B cell (primary cell): ENCODE results near the gene PIAS4.

ENCODE experiments used
- EZH2 ChIP-seq: IDR thresholded peaks from 2 replicates; pipeline ENCODE4 v1.6.1; 2012; ENCODE audit warnings: borderline replicate concordance, low read depth, mild to moderate bottlenecking, moderate library complexity, low read length; ENCODE audit not compliant: insufficient read depth, poor library complexity, severe bottlenecking
- TF ChIP-seq, protein P1 (sequence below): fragments of 200-600 bp; IDR thresholded peaks from one replicate; pipeline ENCODE4 v1.8.0; 2022; ENCODE audit warnings: antibody characterized with exemption, mild to moderate bottlenecking

DNA sequence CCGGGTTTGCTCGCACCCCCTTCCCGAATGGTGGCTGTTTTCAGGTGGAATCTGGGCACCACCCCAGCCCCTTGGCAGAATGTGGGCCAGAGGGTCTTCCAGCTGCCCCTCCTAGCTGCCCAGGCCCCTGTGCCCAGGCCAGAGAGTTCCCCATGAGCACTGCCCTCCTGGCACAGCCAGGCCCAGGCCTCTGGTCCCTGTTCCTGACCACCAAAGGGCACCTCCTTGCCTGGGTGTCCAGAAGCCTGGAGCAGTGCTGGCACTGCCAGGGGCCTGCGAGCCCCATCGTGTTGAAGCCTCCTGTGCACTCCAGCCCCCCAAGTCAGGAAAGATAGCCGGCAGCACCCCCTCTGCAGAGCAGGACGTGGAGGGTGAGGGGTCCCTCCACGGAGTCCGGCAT lies 23.4 kb downstream of the PIAS4 start:
- TF ChIP-seq, protein P1, sequence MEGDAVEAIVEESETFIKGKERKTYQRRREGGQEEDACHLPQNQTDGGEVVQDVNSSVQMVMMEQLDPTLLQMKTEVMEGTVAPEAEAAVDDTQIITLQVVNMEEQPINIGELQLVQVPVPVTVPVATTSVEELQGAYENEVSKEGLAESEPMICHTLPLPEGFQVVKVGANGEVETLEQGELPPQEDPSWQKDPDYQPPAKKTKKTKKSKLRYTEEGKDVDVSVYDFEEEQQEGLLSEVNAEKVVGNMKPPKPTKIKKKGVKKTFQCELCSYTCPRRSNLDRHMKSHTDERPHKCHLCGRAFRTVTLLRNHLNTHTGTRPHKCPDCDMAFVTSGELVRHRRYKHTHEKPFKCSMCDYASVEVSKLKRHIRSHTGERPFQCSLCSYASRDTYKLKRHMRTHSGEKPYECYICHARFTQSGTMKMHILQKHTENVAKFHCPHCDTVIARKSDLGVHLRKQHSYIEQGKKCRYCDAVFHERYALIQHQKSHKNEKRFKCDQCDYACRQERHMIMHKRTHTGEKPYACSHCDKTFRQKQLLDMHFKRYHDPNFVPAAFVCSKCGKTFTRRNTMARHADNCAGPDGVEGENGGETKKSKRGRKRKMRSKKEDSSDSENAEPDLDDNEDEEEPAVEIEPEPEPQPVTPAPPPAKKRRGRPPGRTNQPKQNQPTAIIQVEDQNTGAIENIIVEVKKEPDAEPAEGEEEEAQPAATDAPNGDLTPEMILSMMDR: no peak
- TF ChIP-seq EZH2: no peak
